OCI-M2 (cell line): ENCODE results near the gene CYP46A1.

Experiments
- DNase-seq: peaks from one replicate; lab custom pipeline; 2025; ENCODE audit not compliant: unreplicated experiment; lab: John Stamatoyannopoulos, UW

Gene CYP46A1

DNA sequence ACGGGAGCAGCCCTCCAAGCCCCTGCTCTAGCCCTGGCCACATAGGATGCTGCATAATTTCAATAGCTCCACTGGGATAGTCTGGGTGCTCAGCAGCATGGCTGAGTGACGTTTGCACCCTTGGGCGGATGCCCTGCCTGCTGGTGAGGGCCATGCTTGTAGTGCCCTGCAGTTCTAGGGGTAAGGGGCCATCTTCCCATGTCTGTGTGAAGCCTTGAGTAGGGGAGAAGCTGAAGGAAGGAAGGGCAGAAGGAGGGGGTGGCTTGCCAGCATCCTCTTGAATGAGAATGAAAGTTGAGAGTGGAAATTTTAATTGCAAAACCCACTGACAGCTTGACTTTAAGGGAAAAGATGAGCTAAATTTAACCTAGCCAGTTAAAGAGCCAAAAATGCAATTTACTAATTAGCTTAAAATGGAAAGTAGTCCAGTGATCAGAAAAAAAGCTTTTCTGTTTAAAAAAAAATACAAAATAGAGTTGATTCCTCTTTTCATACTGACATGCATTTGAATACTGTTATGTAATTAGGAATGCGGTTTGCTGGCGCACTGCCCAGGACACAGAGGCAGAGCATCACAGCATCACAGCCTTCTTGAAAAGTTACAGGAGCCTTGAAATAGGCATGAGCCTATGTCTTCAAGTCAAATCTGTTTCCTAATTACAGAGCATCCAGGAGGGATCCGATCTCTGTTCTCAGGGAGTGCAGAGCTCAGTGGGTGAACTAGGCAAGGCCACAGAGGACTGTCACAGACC lies 90.6 kb downstream of the CYP46A1 start:
- no peak for DNase-seq

DNA sequence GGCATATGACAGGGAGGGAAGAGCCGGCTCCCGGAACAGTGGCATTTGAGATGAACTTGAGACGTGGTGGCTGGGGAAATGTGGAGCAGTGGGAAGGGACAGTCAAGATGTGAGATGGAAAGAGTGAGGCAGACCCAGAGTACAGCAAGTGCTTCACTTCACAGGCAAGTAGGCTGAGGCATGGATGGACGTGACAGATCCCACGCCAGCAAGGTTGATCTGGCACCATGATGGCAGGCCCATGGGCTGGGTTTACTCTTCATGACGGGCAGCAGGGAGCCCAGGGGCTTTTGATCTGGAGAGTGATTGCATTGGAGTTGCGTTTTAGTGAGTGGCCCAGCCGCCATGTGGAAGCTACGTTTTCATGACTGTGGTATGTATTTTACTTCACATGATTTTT lies 91.3 kb downstream of the CYP46A1 start:
- DNase-seq: no peak
